HepG2 (cell line): Measurements from ENCODE around the gene ZC3H18. TPM values are rescaled to one million over a fixed set of nuclear protein-coding genes. Genes with fewer than 3 reads are reported as not detected.

ENCODE experiments used
- MAF1 ChIP-seq: sonication (generic); formaldehyde crosslinking; IDR thresholded peaks from 2 replicates; pipeline ENCODE4 v1.5.0; 2020; ENCODE audit warnings: missing genetic modification reagents, borderline replicate concordance
- SALL1 ChIP-seq: sonication (generic); formaldehyde crosslinking; IDR thresholded peaks from 2 replicates; pipeline ENCODE4 v1.8.0; 2022; ENCODE audit warnings: mild to moderate bottlenecking, missing genetic modification reagents
- ZBTB42 ChIP-seq: sonication (generic); formaldehyde crosslinking; IDR thresholded peaks from 2 replicates; pipeline ENCODE4 v1.5.0; 2020; ENCODE audit warnings: mild to moderate bottlenecking, missing genetic modification reagents
- ZNF407 ChIP-seq: sonication (generic); formaldehyde crosslinking; IDR thresholded peaks from one replicate; pipeline ENCODE4 v1.5.1; 2020; ENCODE audit warnings: mild to moderate bottlenecking, missing genetic modification reagents; ENCODE audit errors: not compliant biosample characterization
- polyA plus RNA-seq, 8 experiments: library from polyadenylated mRNA; depleted of rRNA in 3 of 8; stranded (reverse) in 7 of 8; unstranded in 1 of 8; fragments of >200 nt; fragmentation: Illumina TruSeq in 4 of 8; extraction: Trizol in 4 of 8; gene quantifications; 2 replicates each; pipeline versions ENCODE4 v1.2.1 to v1.2.3, GENCODE V29; 2011 to 2016; ENCODE audit warnings: low read depth in 4 of 8, missing spikeins in 1 of 8, mixed read lengths in 1 of 8; ENCODE audit not compliant: insufficient read depth in 1 of 8
- total RNA-seq, 5 experiments: library from RNA; depleted of rRNA; stranded (reverse); fragments of >200 nt; fragmentation: Illumina TruSeq; extraction: Trizol; gene quantifications; 2 replicates each; pipeline ENCODE4 v1.2.3, GENCODE V29; 2016; ENCODE audit warnings: low read depth in 1 of 5

ZC3H18 gene
- total and polyA plus RNA-seq, 2 of the 13 experiments (the other 11 are each of a cell fraction or from before 2014, with no cell fraction given), result 11.2 to 27.4 TPM

- TF ChIP-seq ZNF407 (peak; percentile 23), ZBTB42 (CRISPR knock-in tag) (no peak), MAF1 (no peak), SALL1 (CRISPR knock-in tag) (no peak)
Observed at GRCh38 chr16:88655053-88655732, 85.0 kb downstream of the ZC3H18 start (continued).
